Mesenteric fat pad (tissue), 1 donor: Measurements from ENCODE around the gene LSS. TPM values are rescaled to one million over a fixed set of nuclear protein-coding genes. Genes with fewer than 3 reads are reported as not detected.
"Not testable (repeated sequence)": the region's sequence is repeated elsewhere in the genome, so short reads cannot be mapped to it uniquely, and the experiment has no call there.

Source experiments
- DNase-seq: peaks from one replicate; pipeline ENCODE4 v3.0.0-alpha.2; 2020; ENCODE audit warnings: low spot score
- total RNA-seq: library from RNA; stranded (reverse); fragmentation: NEBNext Ultra II Directional; extraction: Animal tissue kit (Norgen Biotek cat#: 25700); gene quantifications from one replicate; pipeline ENCODE4 v1.2.1, GENCODE V29; 2021
- donor health status: DM: yes; HTN: yes; CAD: no.

LSS gene
- total RNA-seq, 1 donor from 2014 or later: 81.3 TPM

DNA sequence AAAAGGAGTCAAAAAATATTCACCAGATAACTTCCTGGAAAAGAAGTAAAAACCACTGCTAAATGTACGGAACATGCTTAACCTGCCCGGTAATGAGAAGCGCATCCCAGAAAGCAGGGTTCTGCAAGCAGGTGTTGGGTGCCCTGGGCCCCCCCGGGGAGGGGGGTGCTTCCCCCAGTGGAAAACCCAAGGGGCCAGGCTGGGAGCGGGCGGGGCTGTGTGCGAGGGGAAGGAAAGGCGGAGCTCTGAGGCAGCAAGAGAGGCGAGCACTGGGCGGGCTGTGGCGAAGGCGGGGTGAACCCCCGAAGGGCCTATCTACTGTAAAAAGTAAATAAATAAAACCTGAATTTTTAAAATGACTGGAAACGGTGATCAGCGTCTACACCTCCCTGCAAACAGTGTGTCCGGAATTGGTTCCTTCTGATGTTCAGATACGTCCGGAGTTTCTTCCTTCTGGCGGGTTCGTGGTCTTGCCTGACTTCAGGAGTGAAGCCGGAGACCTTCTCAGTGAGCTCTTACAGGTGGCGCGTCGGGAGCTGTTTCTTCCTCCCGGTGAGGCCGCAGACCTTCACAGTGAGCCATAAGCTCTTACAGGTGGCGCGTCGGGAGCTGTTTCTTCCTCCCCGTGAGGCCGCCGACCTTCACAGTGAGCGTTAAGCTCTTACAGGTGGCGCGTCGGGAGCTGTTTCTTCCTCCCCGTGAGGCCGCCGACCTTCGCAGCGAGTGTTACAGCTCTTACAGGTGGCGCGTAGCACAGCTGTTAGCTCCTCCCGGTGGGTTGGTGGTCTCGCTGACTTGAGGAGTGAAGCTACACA lies 86.6 kb downstream of the LSS start:
- no peak for DNase-seq

- not testable (repeated sequence) for DNase-seq
These were observed 88.1 kb downstream of the LSS start for GRCh38 chr21:46140352-46141003.

DNA sequence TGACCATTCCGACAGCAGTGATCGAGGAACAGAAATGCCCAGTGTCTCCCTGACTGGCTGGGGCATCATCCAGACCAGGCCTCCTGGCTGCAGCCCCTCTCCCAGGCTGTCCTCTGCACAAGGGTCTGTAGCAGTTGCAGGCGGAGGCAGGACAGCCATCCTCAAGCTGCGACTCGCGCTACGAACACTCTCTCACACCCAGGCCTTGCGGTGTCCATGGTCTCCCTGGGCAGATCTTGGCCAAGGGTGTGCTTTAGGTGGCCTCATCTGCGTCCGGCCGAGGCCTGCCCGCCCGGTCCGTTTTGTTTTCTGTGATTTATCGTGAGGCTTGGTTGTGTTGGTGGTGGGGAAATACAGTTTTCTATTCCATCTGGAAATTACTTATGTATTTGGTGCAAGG lies 88.9 kb downstream of the LSS start:
- no peak for DNase-seq

DNA sequence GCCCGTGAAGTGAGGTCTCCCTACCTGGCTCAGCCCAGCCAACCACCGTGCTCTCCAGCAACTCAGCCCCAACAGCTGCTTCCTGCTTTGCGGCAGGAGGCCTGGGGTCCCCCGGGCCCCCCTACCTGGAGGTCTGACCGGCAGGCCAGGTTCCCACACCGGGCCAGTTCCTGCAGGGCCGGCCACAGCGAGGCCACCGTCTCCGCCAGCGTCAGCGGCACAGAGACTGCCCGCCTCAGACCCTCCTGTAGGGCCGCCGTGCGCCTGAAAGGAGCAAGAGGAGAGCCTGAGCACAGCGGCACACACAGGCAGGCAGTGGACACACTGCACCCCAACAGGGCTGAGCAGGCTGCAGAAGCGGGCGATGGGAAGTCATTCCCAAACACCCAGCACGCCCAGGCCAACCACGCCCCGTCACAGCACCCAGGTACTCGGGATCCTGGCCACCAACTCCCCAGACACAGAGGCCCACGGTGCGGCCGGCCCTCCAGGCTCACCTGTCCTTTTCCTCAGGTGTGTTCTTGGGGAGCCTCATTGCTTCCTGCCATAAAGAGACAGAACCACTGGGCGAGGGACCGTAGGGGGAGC lies 90.1 kb downstream of the LSS start:
- DNase-seq: no peak

Other genes starting within 250 kb of the LSS start
- 521 TPM for gene COL6A1, start 247.0 kb downstream of the LSS start, total RNA-seq
- gene COL6A2, start 130.7 kb downstream of the LSS start, total RNA-seq: 735 TPM
- 0.32 TPM for gene FTCD, start 73.2 kb downstream of the LSS start, total RNA-seq
- 5.9 TPM for gene SPATC1L, start 44.3 kb downstream of the LSS start, total RNA-seq
- 89.8 TPM for gene MCM3AP, start 56.8 kb upstream of the LSS start, total RNA-seq
- gene YBEY, start 57.6 kb upstream of the LSS start, total RNA-seq: 11.1 TPM
- gene C21orf58, start 95.1 kb upstream of the LSS start, total RNA-seq: 0.96 TPM
- 29.4 TPM for gene PCNT, start 95.4 kb upstream of the LSS start, total RNA-seq
- gene DIP2A, start 230.1 kb upstream of the LSS start, total RNA-seq: 33.9 TPM